Adrenal gland (tissue), 12 donors: ENCODE data around the gene THSD7B. TPM values are rescaled to one million over a fixed set of nuclear protein-coding genes. Genes with fewer than 3 reads are reported as not detected.

ENCODE experiments used
- DNase-seq, 7 donors: peaks; one replicate each; pipeline ENCODE4 v3.0.0-alpha.2; 2019 to 2020
- H3K27ac ChIP-seq, 5 donors: fragments of 200-600 bp; sonication (generic) in 4 of 5; 1 replicate in 3 of 5; 2 replicates in 2 of 5; pipeline versions ENCODE4 v1.5.1 to v1.8.0; 2016 to 2020; ENCODE audit warnings: mild to moderate bottlenecking in 1 of 5
- H3K27me3 ChIP-seq: fragments of 200-600 bp; 2 replicates; pipeline ENCODE4 v1.8.0; 2021
- H3K36me3 ChIP-seq, 2 donors: fragments of 200-600 bp; replicated peaks in 1 of 2; 1 replicate in 1 of 2; 2 replicates in 1 of 2; pipeline versions ENCODE4 v1.5.1 to v1.8.0; 2018 to 2022
- H3K4me1 ChIP-seq, 2 donors: fragments of 200-600 bp; replicated peaks in 1 of 2; 1 replicate in 1 of 2; 2 replicates in 1 of 2; pipeline versions ENCODE4 v1.5.1 to v1.8.0; 2018 to 2021
- H3K4me3 ChIP-seq, 4 donors: fragments of 200-600 bp; sonication (generic) in 3 of 4; one replicate each; pipeline ENCODE4 v1.5.1; 2016 to 2018
- H3K9me3 ChIP-seq, 3 donors: fragments of 200-600 bp; sonication (generic) in 1 of 3; replicated peaks in 1 of 3; 1 replicate in 2 of 3; 2 replicates in 1 of 3; pipeline versions ENCODE4 v1.5.1 to v1.8.0; 2016 to 2021
- CTCF ChIP-seq, 6 experiments: fragments of 450-650 bp in 4 of 6; fragments of 200-600 bp in 2 of 6; sonication (generic) in 1 of 6; IDR thresholded peaks; 1 replicate in 5 of 6; 2 replicates in 1 of 6; pipeline versions ENCODE4 v1.5.1 to v1.8.0; 2016 to 2021; ENCODE audit warnings: antibody characterized with exemption in 6 of 6, mild to moderate bottlenecking in 2 of 6, moderate library complexity in 1 of 6
- POLR2A ChIP-seq, 2 donors: fragments of 450-650 bp; IDR thresholded peaks; one replicate each; pipeline ENCODE4 v1.6.1; 2017; ENCODE audit warnings: antibody characterized with exemption in 2 of 2, mild to moderate bottlenecking in 2 of 2, moderate library complexity in 1 of 2
- WGBS, 4 donors: extraction: QIAGEN DNeasy Blood & Tissue Kit in 2 of 4; methylation state at CpG; one replicate each; pipeline versions ENCODE4 v1.1.5 to v1.1.7; 2013 to 2017; 5-methylcytosine and 5-hydroxymethylcytosine counted together
- intact Hi-C, 2 donors: fragments of 100-400 bp; cut with DNase I; formaldehyde crosslinking; loops; one replicate each; pipeline versions ENCODE4 v1.14.1 to v1.15.0; 2022 to 2023
- polyA plus RNA-seq, 3 donors: library from polyadenylated mRNA; stranded (reverse); fragments of 200-250 nt in 2 of 3; fragments of 350-450 nt in 1 of 3; fragmentation: Illumina TruSeq in 1 of 3; extraction: RNeasy Lipid Tissue Mini Kit (QIAGEN cat#74804) in 1 of 3; gene quantifications; one replicate each; pipeline ENCODE4 v1.2.3, GENCODE V29; 2013 to 2014
- total RNA-seq, 9 donors: library from RNA; depleted of rRNA in 4 of 9; stranded (reverse); fragments of >200 nt in 4 of 9; fragments of 120-200 nt in 1 of 9; fragmentation: NEBNext Ultra II Directional in 1 of 9; extraction: Animal tissue kit (Norgen Biotek cat#: 25700) in 1 of 9; gene quantifications; one replicate each; pipeline versions ENCODE4 v1.1.0 to v1.2.4, GENCODE V29; 2013 to 2023
- donor health status: healthy with polysubstance abuse.
- donor health status: Bipolar disorder and iron deficiency.
- donor health status: DM: yes; HTN: yes; CAD: no.
- donor health status: DM: no; HTN: no; CAD: no.
- donor health status: DM: no; HTN: no; CAD: no.
- donor health status: DM: yes; HTN: yes; CAD: no.

The THSD7B gene
- total and polyA plus RNA-seq, 12 donors = under 0.01 to 0.44 (median 0.12) TPM; not detected in 4

DNA sequence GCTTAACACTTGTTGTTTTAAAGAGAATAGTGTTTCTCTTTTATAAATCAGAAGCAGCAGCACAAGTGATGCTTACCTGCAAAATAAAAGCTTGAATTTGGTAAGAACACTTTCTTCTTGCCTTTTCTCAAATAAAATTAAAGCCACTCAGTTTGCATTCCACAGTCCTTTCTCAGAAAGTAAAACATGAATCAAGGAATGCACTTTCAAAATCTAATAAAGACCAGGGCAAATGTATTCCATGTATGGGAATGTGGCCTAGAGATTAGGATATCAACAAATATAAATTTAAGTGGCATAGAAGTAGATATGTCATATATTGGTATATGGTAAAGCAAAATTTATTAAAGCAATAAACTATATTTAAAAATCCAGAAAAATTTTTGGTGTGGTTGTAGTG is 352.8 kb downstream of the THSD7B start:
- no peak overlapping the region for H3K27ac ChIP-seq
- intact Hi-C loops = no loop called here
- no peaks in the 10 kb centered on the region for H3K4me1 ChIP-seq
- DNase-seq = no peak
- TF ChIP-seq POLR2A (IDR thresholded peaks at IDR 0.05) (no peak), CTCF (IDR thresholded peaks at IDR 0.05) (no peak)
- H3K4me3 ChIP-seq = no peak overlapping the region
- no peaks in the 10 kb centered on the region for H3K27me3 ChIP-seq
- H3K9me3 ChIP-seq = no peaks in the 10 kb centered on the region
- no peaks in the 10 kb centered on the region for H3K36me3 ChIP-seq

DNA sequence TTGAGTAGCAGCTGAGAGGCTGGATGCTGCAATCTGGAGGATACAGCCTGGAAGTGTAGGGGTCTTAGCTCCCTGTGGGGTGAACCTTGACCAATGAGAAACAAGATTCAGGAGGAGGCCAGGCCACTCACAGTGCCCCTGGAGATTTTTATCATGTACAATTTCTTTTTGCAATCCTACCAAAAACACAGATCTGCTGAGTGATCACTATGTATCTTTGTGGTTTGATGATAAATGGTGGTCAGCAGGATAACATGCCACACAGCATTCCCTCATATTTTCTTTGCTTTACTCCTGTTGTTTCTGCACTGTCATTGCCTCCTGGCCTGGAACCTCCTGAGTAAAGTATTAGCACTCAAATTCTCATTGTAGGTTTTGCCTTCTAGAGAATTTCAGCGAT is 357.9 kb downstream of the THSD7B start:
- intact Hi-C loops = no loop called here

GRCh38 chr2:137133225-137133624 is 367.9 kb downstream of the THSD7B start:
- 70 to 81% (median 74%) methylated on average over 3 of the region's 3 CpGs for WGBS, 4 donors
- no peaks in the 10 kb centered on the region for H3K4me1 ChIP-seq
- H3K36me3 ChIP-seq = no peaks in the 10 kb centered on the region
- no peaks in the 10 kb centered on the region for H3K27me3 ChIP-seq
- intact Hi-C loops = no loop called here
- TF ChIP-seq POLR2A (IDR thresholded peaks at IDR 0.05) (no peak), CTCF (IDR thresholded peaks at IDR 0.05) (no peak)
- H3K9me3 ChIP-seq = no peaks in the 10 kb centered on the region
- no peak for DNase-seq
- H3K4me3 ChIP-seq = no peak overlapping the region
- no peak overlapping the region for H3K27ac ChIP-seq

More for the DNA sequence above, 357.9 kb downstream of the THSD7B start:
- H3K4me3 ChIP-seq = no peak overlapping the region
- 85 to 93% (median 88%) methylated on average over 1 of the region's 1 CpG for WGBS, 4 donors
- no peak for DNase-seq
- no peak for TF ChIP-seq CTCF (IDR thresholded peaks at IDR 0.05)
- no peak for TF ChIP-seq POLR2A (IDR thresholded peaks at IDR 0.05)
- no peaks in the 10 kb centered on the region for H3K36me3 ChIP-seq
- H3K9me3 ChIP-seq = no peaks in the 10 kb centered on the region
- no peaks in the 10 kb centered on the region for H3K4me1 ChIP-seq
- no peak overlapping the region for H3K27ac ChIP-seq
- H3K27me3 ChIP-seq = no peaks in the 10 kb centered on the region

GRCh38 chr2:137138263-137138662 is 372.9 kb downstream of the THSD7B start:
- Histone ChIP-seq H3K4me3 (no peak overlapping the region), H3K9me3 (no peaks in the 10 kb centered on the region), H3K36me3 (no peaks in the 10 kb centered on the region), H3K4me1 (no peaks in the 10 kb centered on the region), H3K27me3 (no peaks in the 10 kb centered on the region), H3K27ac (no peak overlapping the region)
- TF ChIP-seq POLR2A (IDR thresholded peaks at IDR 0.05) (no peak), CTCF (IDR thresholded peaks at IDR 0.05) (no peak)
- intact Hi-C loops = no loop called here
- DNase-seq = no peak
